H1 (cell line): ENCODE measurements around the gene PCDH9.

Source experiments
- BRCA1 ChIP-seq: IDR thresholded peaks from 2 replicates; pipeline ENCODE4 v1.6.1; 2012; ENCODE audit warnings: low read depth, low read length, improper control_type of control experiment
- CHD1 ChIP-seq: IDR thresholded peaks from 2 replicates; pipeline ENCODE4 v1.6.1; 2012; ENCODE audit warnings: low read depth, low read length, improper control_type of control experiment
- CTCF ChIP-seq, 3 experiments: IDR thresholded peaks; 1 replicate in 2 of 3; 2 replicates in 1 of 3; pipeline versions ENCODE4 v1.5.1 to v1.6.1; 2011; ENCODE audit warnings: low read length in 3 of 3, mild to moderate bottlenecking in 3 of 3, inconsistent platforms in 2 of 3, low read depth in 1 of 3, moderate library complexity in 1 of 3; ENCODE audit not compliant: insufficient read depth in 1 of 3; ENCODE audit errors: control extremely low read depth in 1 of 3
- EZH2 ChIP-seq: fragments of 200-600 bp; sonication (generic); IDR thresholded peaks from 2 replicates; pipeline ENCODE4 v1.7.1; 2012; ENCODE audit warnings: low read depth, mild to moderate bottlenecking, moderate library complexity, low read length, inconsistent platforms; ENCODE audit not compliant: severe bottlenecking
- NRF1 ChIP-seq: IDR thresholded peaks from 2 replicates; pipeline ENCODE4 v1.6.1; 2011; ENCODE audit warnings: mild to moderate bottlenecking, low read depth, low read length, improper control_type of control experiment
- PHF8 ChIP-seq: fragments of 200-600 bp; sonication (generic); conservative IDR thresholded peaks from 2 replicates; pipeline ENCODE4 v1.7.1; 2012; ENCODE audit warnings: low read depth, mild to moderate bottlenecking, inconsistent platforms, low read length, moderate library complexity
- POLR2A ChIP-seq, 2 experiments: IDR thresholded peaks; 1 replicate in 1 of 2; 2 replicates in 1 of 2; pipeline ENCODE4 v1.6.1; 2011; ENCODE audit warnings: low read depth in 2 of 2, low read length in 2 of 2, mild to moderate bottlenecking in 2 of 2; ENCODE audit errors: control extremely low read depth in 1 of 2
- TAF1 ChIP-seq: IDR thresholded peaks from 2 replicates; pipeline ENCODE4 v1.6.1; 2011; ENCODE audit warnings: mild to moderate bottlenecking, low read depth, low read length
- USF2 ChIP-seq: IDR thresholded peaks from 2 replicates; pipeline ENCODE4 v1.6.1; 2011; ENCODE audit warnings: low read length, improper control_type of control experiment
- YY1 ChIP-seq: IDR thresholded peaks from 2 replicates; pipeline ENCODE4 v1.6.1; 2011; ENCODE audit warnings: low read depth, mild to moderate bottlenecking, low read length

GRCh38 chr13:66528180-66528579 lies 702.0 kb downstream of the PCDH9 start:
- TF ChIP-seq POLR2A (IDR thresholded peaks at IDR 0.05; ENCODE audit: control extremely low read depth in 1 of 2, low read depth in 2 of 2, low read length in 2 of 2) (no peak), PHF8 (no peak), CTCF (IDR thresholded peaks at IDR 0.05; ENCODE audit: control extremely low read depth in 1 of 3, insufficient read depth in 1 of 3, low read depth in 1 of 3, low read length in 3 of 3) (no peak), CHD1 (no peak), TAF1 (no peak), USF2 (no peak), BRCA1 (no peak), EZH2 (no peak), YY1 (no peak), NRF1 (no peak)
